Endothelial cell of umbilical vein (primary cell): ENCODE measurements around the gene MRPL58.

Experiments used
- JUN ChIP-seq: IDR thresholded peaks from 2 replicates; pipeline ENCODE4 v1.6.1; 2011; ENCODE audit warnings: borderline replicate concordance, low read depth; ENCODE audit not compliant: insufficient read length, insufficient read depth
- MYC ChIP-seq: IDR thresholded peaks from one replicate; pipeline ENCODE4 v1.6.1; 2011; ENCODE audit warnings: mild to moderate bottlenecking, low read depth, low read length

- TF ChIP-seq JUN (peak; percentile 37), MYC (no peak)
Observed at GRCh38 chr17:74981979-74982662, 30.3 kb upstream of the MRPL58 start.
